ENCODE measurements around the gene FAM124A.

Gene FAM124A

DNA sequence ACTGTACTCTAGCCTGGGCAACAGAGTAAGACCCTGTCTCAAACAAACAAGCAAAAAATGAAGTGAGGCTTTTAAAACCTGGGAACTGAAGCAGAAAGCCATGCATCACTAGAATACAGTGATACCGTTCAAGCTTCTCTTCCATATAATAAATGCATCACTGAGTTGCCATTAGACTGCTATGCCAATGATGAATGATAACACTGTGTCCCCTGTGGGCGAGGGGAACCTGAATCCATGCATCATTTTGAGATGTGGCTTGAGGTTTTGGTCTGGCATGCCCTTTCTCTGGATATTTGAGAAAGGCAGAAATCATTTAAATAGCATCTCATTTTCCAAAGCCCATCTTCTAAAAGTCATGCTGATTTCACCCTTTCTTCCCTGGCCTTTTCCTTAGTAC, 1.5 kb upstream of the FAM124A start:
- peaks cover 44% of the 10 kb centered on the region for H3K4me1 ChIP-seq (ENCODE audit: control insufficient read depth, insufficient read depth, low read length)
- no peaks in the 10 kb centered on the region for H3K9me3 ChIP-seq (ENCODE audit: control insufficient read depth, insufficient read depth, low read length)
- no peak overlapping the region for H3K27ac ChIP-seq (ENCODE audit: low read depth, low read length)
- H3K4me3 ChIP-seq (ENCODE audit: low read depth, low read length) = no peak overlapping the region
- H3K9ac ChIP-seq (ENCODE audit: low read depth, low read length) = no peak overlapping the region
- peaks cover 7% of the 10 kb centered on the region; the same call in 1 of the 2 replicates for H3K27me3 ChIP-seq (ENCODE audit: control insufficient read depth, insufficient read depth, low read length)
- H3K36me3 ChIP-seq (ENCODE audit: control insufficient read depth, insufficient read depth, low read length) = peaks cover 10% of the 10 kb centered on the region

DNA sequence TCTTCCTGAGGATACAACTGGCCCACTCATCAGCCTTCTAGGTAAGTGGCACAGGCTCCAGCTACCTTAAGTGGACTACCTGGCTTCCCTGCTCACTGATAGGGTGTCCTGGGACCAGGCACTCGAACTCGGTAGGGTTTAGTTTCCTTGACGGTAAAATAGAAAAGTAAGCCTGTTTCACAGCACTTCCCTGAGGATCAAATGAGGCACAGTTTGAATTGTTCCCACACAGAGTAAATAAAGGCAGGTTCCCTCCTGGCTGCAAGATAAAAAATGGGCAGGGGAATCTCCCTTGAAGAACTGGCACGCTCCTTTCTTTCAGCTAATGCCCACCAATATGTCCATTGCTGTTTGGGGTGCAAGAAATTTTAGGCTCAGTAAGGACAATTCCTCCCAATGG, 1.1 kb upstream of the FAM124A start:
- peaks cover 7% of the 10 kb centered on the region; the same call in 1 of the 2 replicates for H3K27me3 ChIP-seq (ENCODE audit: control insufficient read depth, insufficient read depth, low read length)
- H3K9me3 ChIP-seq (ENCODE audit: control insufficient read depth, insufficient read depth, low read length) = no peaks in the 10 kb centered on the region
- H3K4me3 ChIP-seq (ENCODE audit: low read depth, low read length) = peak overlapping the region; percentile 92
- H3K36me3 ChIP-seq (ENCODE audit: control insufficient read depth, insufficient read depth, low read length) = peaks cover 14% of the 10 kb centered on the region
- H3K4me1 ChIP-seq (ENCODE audit: control insufficient read depth, insufficient read depth, low read length) = peaks cover 46% of the 10 kb centered on the region
- H3K27ac ChIP-seq (ENCODE audit: low read depth, low read length) = no peak overlapping the region
- no peak overlapping the region for H3K9ac ChIP-seq (ENCODE audit: low read depth, low read length)

DNA sequence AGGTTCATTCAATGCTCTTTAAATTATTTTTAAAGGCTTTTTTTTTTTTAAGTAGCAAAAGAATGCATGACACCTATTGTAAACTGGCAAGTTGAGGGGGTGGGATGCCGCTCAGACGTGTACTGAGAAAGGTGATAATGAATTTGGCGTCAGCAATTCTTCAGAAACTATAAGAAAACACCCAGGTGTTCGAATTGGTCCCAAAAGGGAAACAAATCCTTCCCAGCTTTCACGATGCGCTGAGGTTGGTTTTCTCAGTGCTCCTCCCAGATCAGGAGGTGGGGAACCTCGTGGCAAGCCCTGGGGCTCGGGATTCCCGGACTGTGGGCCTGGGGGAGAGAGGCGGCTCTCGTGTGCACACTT, 543 bp upstream of the FAM124A start:
- Histone ChIP-seq H3K9me3 (ENCODE audit: control insufficient read depth, insufficient read depth, low read length) (no peaks in the 10 kb centered on the region), H3K9ac (ENCODE audit: low read depth, low read length) (peak overlapping the region; percentile 62; the same call in 1 of the 2 replicates), H3K27me3 (ENCODE audit: control insufficient read depth, insufficient read depth, low read length) (peaks cover 7% of the 10 kb centered on the region; the same call in 1 of the 2 replicates), H3K27ac (ENCODE audit: low read depth, low read length) (peak overlapping the region; percentile 57), H3K36me3 (ENCODE audit: control insufficient read depth, insufficient read depth, low read length) (peaks cover 20% of the 10 kb centered on the region), H3K4me1 (ENCODE audit: control insufficient read depth, insufficient read depth, low read length) (peaks cover 51% of the 10 kb centered on the region), H3K4me3 (ENCODE audit: low read depth, low read length) (peak overlapping the region; percentile 92)

DNA sequence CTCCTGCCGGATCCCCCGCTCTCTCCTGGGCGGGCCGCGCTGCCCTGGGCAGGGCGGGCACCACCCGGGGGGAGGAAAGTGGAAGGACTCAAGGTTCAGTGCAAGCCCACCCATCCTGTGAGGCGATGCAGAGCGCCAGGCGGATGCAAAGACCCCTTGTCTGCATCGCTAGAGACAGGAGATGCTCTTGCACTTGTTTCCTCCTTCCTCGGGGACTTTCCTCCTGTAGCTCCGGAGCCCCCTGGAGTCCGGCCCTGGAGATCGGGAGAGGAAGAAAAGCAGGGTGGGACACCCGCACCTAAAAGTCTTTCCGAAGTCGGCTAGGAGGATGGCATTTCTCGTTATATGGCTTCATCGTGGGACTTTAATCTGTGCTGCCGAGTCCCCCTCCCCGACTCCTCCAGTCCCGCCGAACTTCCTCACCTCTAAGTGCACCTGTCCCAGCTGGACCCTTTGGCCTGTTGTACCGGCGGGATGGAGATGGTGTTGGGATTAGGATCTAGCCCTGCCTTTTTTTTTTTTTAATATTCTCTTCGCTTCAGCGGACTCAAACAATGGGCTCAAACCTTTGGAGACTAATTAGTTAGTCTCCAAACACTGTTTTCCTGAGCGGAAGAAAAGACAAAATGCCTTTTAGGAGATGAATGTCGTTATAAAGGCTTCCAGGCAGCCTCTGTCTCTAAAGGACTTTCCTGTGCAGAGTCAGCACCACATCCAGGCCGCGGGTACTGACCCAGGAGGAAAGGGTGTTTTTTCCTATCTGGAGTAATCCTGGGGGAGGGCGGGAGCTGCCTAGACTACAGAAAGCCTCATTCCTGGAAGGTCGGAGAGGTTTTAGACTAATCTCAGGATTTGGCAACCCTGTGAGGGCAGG, 725 bp downstream of the FAM124A start:
- H3K9me3 ChIP-seq (ENCODE audit: control insufficient read depth, insufficient read depth, low read length) = no peaks in the 10 kb centered on the region
- H3K9ac ChIP-seq (ENCODE audit: low read depth, low read length) = peak overlapping the region; percentile 64
- peaks cover 7% of the 10 kb centered on the region; the same call in 1 of the 2 replicates for H3K27me3 ChIP-seq (ENCODE audit: control insufficient read depth, insufficient read depth, low read length)
- peaks cover 64% of the 10 kb centered on the region for H3K4me1 ChIP-seq (ENCODE audit: control insufficient read depth, insufficient read depth, low read length)
- peaks cover 32% of the 10 kb centered on the region for H3K36me3 ChIP-seq (ENCODE audit: control insufficient read depth, insufficient read depth, low read length)
- peak overlapping the region; percentile 92 for H3K4me3 ChIP-seq (ENCODE audit: low read depth, low read length)
- peak overlapping the region; percentile 68 for H3K27ac ChIP-seq (ENCODE audit: low read depth, low read length)

DNA sequence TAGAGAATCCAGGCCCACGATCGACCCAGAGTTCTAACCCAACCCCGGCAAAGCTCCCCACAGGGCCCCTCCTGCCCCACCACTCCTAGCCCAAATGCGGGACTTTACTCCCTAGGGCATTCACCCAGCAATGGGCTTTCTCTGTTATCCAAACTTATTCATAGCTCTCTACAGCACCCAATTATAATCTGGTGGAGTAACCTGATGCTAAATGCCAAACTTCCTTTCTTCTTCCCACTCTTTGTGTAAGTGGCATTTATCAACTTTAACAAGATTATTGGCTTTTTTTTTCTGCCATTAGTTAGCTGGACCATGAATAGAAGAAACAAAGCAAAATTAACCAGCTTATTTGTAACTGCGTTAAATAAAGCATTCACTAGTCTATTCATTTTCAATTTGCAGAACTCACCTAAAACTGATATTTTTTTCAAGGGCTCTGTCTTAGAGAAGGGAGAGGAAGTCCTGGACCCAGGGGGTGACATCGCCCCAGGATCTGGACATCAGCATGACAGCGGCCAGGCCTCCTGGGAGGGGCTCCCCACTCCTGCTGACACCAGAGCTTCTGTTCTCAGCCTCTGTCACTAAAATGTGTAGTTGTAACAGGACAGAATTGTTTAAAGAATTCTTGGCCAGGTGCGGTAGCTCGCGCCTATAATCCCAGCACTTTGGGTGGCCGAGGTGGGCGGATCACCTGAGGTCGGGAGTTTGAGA, 1.5 kb downstream of the FAM124A start:
- Histone ChIP-seq H3K4me3 (ENCODE audit: low read depth, low read length) (peak overlapping the region; percentile 92), H3K9me3 (ENCODE audit: control insufficient read depth, insufficient read depth, low read length) (no peaks in the 10 kb centered on the region), H3K27me3 (ENCODE audit: control insufficient read depth, insufficient read depth, low read length) (peaks cover 7% of the 10 kb centered on the region; the same call in 1 of the 2 replicates), H3K36me3 (ENCODE audit: control insufficient read depth, insufficient read depth, low read length) (peaks cover 40% of the 10 kb centered on the region), H3K9ac (ENCODE audit: low read depth, low read length) (0 out of 2 replicates have a peak overlapping the region, but pooled peaks have one; percentile 64), H3K27ac (ENCODE audit: low read depth, low read length) (peak overlapping the region; percentile 68), H3K4me1 (ENCODE audit: control insufficient read depth, insufficient read depth, low read length) (peaks cover 68% of the 10 kb centered on the region)

DNA sequence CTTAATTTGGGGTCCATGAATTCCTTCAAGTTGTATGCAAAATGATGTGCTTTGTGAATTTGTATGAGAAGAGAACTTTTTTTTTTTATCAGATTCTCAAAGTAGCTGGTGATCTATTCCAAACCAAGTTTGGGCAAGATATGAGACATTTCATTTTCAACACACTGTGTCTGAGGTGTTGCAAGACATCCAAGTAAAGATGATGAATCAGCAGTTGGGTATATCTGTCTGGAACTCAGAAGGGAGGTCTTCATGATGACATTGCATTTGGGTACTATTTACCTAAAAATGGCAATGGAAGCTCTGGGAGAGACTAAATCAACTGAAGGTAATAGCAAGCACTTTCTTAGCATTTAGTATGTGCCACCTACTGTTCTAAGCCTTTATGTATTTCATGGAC, 2.8 kb downstream of the FAM124A start:
- Histone ChIP-seq H3K9me3 (ENCODE audit: control insufficient read depth, insufficient read depth, low read length) (no peaks in the 10 kb centered on the region), H3K36me3 (ENCODE audit: control insufficient read depth, insufficient read depth, low read length) (peaks cover 47% of the 10 kb centered on the region), H3K27me3 (ENCODE audit: control insufficient read depth, insufficient read depth, low read length) (peaks cover 7% of the 10 kb centered on the region; the same call in 1 of the 2 replicates), H3K27ac (ENCODE audit: low read depth, low read length) (no peak overlapping the region), H3K4me3 (ENCODE audit: low read depth, low read length) (peak overlapping the region; percentile 36), H3K4me1 (ENCODE audit: control insufficient read depth, insufficient read depth, low read length) (peaks cover 72% of the 10 kb centered on the region), H3K9ac (ENCODE audit: low read depth, low read length) (no peak overlapping the region)

DNA sequence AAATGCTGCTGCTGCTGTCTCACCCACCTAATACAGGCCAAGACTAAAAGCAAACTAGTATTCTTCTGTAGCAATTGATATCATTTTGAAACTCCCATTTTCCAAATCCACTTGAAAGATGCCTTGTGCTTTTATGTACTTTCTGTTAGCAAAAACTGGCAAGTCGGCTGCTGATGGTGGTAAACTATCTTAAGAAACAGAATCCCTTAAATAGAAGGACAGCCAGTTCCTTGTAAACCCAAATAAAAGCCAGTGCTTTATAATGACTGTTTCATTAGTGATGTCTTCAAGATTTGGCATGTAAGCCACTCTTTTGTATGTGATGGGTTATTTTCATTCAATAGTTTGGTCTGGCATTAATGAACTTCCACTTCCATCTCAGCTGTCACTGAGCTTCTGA, 5.2 kb downstream of the FAM124A start:
- no peak overlapping the region for H3K4me3 ChIP-seq (ENCODE audit: low read depth, low read length)
- no peak overlapping the region for H3K27ac ChIP-seq (ENCODE audit: low read depth, low read length)
- H3K4me1 ChIP-seq (ENCODE audit: control insufficient read depth, insufficient read depth, low read length) = peaks cover 68% of the 10 kb centered on the region
- no peak overlapping the region for H3K9ac ChIP-seq (ENCODE audit: low read depth, low read length)
- H3K36me3 ChIP-seq (ENCODE audit: control insufficient read depth, insufficient read depth, low read length) = peaks cover 62% of the 10 kb centered on the region
- no peaks in the 10 kb centered on the region for H3K9me3 ChIP-seq (ENCODE audit: control insufficient read depth, insufficient read depth, low read length)
- no peaks in the 10 kb centered on the region for H3K27me3 ChIP-seq (ENCODE audit: control insufficient read depth, insufficient read depth, low read length)

DNA sequence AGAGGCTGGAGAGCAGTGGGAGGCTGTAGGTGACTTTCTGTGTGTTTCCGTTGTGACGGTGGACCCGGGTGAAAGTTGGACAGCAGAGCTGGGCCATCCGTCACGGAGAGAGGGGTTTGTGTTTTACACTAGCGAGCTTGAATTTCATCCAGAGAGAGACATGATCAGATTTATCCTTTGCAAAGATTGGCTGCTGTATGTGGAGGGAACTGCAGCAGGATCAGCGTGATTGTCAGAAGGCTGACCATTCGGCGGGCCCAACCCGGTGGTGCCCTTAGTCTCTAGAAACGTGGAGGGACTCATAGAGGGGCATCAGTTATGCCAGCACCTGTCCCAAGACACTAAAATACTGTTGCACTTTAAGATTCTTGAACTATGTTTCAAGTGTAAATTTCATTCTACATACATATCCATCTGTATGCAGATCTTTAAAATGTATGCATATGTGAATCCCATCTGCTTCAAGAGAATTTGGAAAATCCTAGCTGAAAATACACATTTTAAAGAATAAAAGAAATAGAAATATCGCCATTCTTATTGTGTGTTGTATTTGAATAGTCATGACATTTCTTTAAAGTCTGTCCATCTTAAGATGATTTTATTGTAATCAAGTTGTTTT, 7.0 kb downstream of the FAM124A start:
- Histone ChIP-seq H3K36me3 (ENCODE audit: control insufficient read depth, insufficient read depth, low read length) (peaks cover 78% of the 10 kb centered on the region), H3K4me1 (ENCODE audit: control insufficient read depth, insufficient read depth, low read length) (peaks cover 66% of the 10 kb centered on the region), H3K27me3 (ENCODE audit: control insufficient read depth, insufficient read depth, low read length) (no peaks in the 10 kb centered on the region), H3K27ac (ENCODE audit: low read depth, low read length) (no peak overlapping the region), H3K9ac (ENCODE audit: low read depth, low read length) (no peak overlapping the region), H3K9me3 (ENCODE audit: control insufficient read depth, insufficient read depth, low read length) (no peaks in the 10 kb centered on the region), H3K4me3 (ENCODE audit: low read depth, low read length) (no peak overlapping the region)

DNA sequence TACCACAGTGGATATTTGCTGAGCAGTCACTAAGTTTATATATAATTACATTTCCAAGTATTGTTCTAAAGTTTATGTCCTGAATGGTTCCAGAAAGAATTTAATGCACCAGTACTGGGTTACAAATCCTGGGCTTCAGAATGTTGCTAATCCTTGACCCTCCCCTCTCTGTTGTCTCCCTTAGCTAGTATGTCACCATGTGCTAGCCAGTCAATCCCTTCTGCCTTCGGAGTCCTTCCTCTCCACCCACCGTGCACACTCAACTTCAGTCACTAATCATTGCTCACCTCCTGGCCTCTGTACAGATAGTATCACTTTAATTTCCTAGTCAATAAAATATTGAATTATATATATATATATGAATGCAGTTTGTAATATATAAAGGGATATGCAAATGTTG, 7.5 kb downstream of the FAM124A start:
- Histone ChIP-seq H3K4me3 (ENCODE audit: low read depth, low read length) (no peak overlapping the region), H3K4me1 (ENCODE audit: control insufficient read depth, insufficient read depth, low read length) (peaks cover 62% of the 10 kb centered on the region), H3K36me3 (ENCODE audit: control insufficient read depth, insufficient read depth, low read length) (peaks cover 81% of the 10 kb centered on the region)

DNA sequence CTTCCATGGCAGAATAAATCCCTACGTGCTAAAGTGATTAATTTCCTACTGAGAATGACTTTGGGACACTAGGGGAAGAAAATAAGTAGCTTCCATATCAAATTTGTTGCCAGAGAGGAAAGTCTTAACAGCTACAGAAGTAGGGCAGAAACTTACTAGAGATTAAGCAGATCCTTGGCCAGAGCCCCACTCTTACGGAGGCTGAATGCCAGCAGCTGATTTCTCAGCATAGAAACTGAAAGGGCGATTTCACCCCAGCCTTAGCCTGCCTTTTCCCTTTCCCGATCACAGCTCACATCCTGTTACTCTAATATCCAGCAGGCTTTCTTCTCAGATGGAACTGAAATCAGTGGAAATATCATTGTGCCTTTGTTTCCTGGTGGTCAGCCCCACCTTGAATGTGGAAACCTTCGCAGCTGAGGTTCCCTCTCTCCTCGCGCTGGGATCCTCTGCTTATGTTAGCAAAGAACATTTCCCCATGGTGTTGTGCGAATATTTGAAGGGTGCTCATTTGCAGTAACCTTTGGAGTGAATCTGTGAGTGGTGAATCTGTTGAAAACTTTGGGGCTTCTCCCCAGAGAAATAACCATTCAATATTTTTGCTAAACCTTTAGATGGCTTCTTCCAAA, 8.4 kb downstream of the FAM124A start:
- H3K4me1 ChIP-seq (ENCODE audit: control insufficient read depth, insufficient read depth, low read length) = peaks cover 62% of the 10 kb centered on the region
- peak overlapping the region; percentile 66 for H3K27ac ChIP-seq (ENCODE audit: low read depth, low read length)
- no peak overlapping the region for H3K9ac ChIP-seq (ENCODE audit: low read depth, low read length)
- no peaks in the 10 kb centered on the region for H3K27me3 ChIP-seq (ENCODE audit: control insufficient read depth, insufficient read depth, low read length)
- no peak overlapping the region for H3K4me3 ChIP-seq (ENCODE audit: low read depth, low read length)
- peaks cover 83% of the 10 kb centered on the region for H3K36me3 ChIP-seq (ENCODE audit: control insufficient read depth, insufficient read depth, low read length)
- no peaks in the 10 kb centered on the region for H3K9me3 ChIP-seq (ENCODE audit: control insufficient read depth, insufficient read depth, low read length)

More for the DNA sequence above, 7.5 kb downstream of the FAM124A start:
- Histone ChIP-seq H3K9me3 (ENCODE audit: control insufficient read depth, insufficient read depth, low read length) (no peaks in the 10 kb centered on the region), H3K27me3 (ENCODE audit: control insufficient read depth, insufficient read depth, low read length) (no peaks in the 10 kb centered on the region), H3K27ac (ENCODE audit: low read depth, low read length) (no peak overlapping the region), H3K9ac (ENCODE audit: low read depth, low read length) (no peak overlapping the region)

Measured in HUES48 (cell line).